GM23338 (cell line): ENCODE measurements around the gene GTSF1L. TPM values are rescaled to one million over a fixed set of nuclear protein-coding genes. Genes with fewer than 3 reads are reported as not detected.

Source experiments
- ATAC-seq: fragments of 200-7000 bp; cut with Tn5 transposase; 3 replicates; pipeline ENCODE4 v1.9.1; 2020
- DNase-seq: peaks from one replicate; pipeline ENCODE4 v3.0.0-alpha.2; 2015; ENCODE audit warnings: low spot score
- H2AFZ ChIP-seq: fragments of 200-600 bp; sonication (generic); 2 replicates; pipeline ENCODE4 v1.8.0; 2016; ENCODE audit warnings: antibody characterized with exemption, mild to moderate bottlenecking, moderate library complexity
- H3F3A ChIP-seq: fragments of 200-600 bp; sonication (generic); replicated peaks from 2 replicates; pipeline ENCODE4 v1.8.0; 2017; ENCODE audit warnings: antibody characterized with exemption, mixed run types, low read depth
- H3K27ac ChIP-seq: fragments of 200-600 bp; sonication (generic); 2 replicates; pipeline ENCODE4 v1.6.1; 2016; ENCODE audit warnings: low read depth
- H3K27me3 ChIP-seq: fragments of 200-600 bp; sonication (generic); 2 replicates; pipeline ENCODE4 v1.8.0; 2016; ENCODE audit warnings: mild to moderate bottlenecking, mixed run types, moderate library complexity; ENCODE audit not compliant: insufficient read depth
- H3K36me3 ChIP-seq: fragments of 200-600 bp; sonication (generic); 2 replicates; pipeline ENCODE4 v1.8.0; 2016; ENCODE audit warnings: mild to moderate bottlenecking; ENCODE audit not compliant: insufficient read depth
- H3K4me1 ChIP-seq: fragments of 200-600 bp; sonication (generic); 2 replicates; pipeline ENCODE4 v1.8.0; 2016; ENCODE audit warnings: mild to moderate bottlenecking, moderate library complexity; ENCODE audit not compliant: insufficient read depth
- H3K4me2 ChIP-seq: fragments of 200-600 bp; sonication (generic); 2 replicates; pipeline ENCODE4 v1.7.1; 2017; ENCODE audit warnings: mixed run types
- H3K4me3 ChIP-seq: fragments of 200-600 bp; sonication (generic); 2 replicates; pipeline ENCODE4 v1.6.1; 2016; ENCODE audit warnings: mixed run types
- H3K79me2 ChIP-seq: fragments of 200-600 bp; sonication (generic); replicated peaks from 2 replicates; pipeline ENCODE4 v1.8.0; 2017; ENCODE audit warnings: mild to moderate bottlenecking; ENCODE audit not compliant: insufficient read depth
- H3K9me2 ChIP-seq: fragments of 200-600 bp; sonication (generic); 2 replicates; pipeline ENCODE4 v1.8.0; 2017; ENCODE audit not compliant: insufficient read depth
- H4K20me1 ChIP-seq: fragments of 200-600 bp; sonication (generic); replicated peaks from 2 replicates; pipeline ENCODE4 v1.8.0; 2017; ENCODE audit warnings: mild to moderate bottlenecking; ENCODE audit not compliant: insufficient read depth
- H3K27ac Mint-ChIP-seq: 2 replicates; pipeline ENCODE4 v1.8.0; 2020; ENCODE audit warnings: inconsistent platforms, mild to moderate bottlenecking, moderate library complexity, mixed read lengths
- H3K27me3 Mint-ChIP-seq: 3 replicates; pipeline ENCODE4 v1.8.0; 2022; ENCODE audit warnings: low read depth, mild to moderate bottlenecking, moderate library complexity, mixed read lengths, inconsistent platforms; ENCODE audit not compliant: insufficient read depth, poor library complexity
- H3K36me3 Mint-ChIP-seq: 3 replicates; pipeline ENCODE4 v1.8.0; 2021; ENCODE audit warnings: low read depth, mild to moderate bottlenecking, inconsistent platforms, moderate library complexity, mixed read lengths
- H3K4me1 Mint-ChIP-seq: 3 replicates; pipeline ENCODE4 v1.8.0; 2020; ENCODE audit warnings: mild to moderate bottlenecking, inconsistent platforms, mixed read lengths
- H3K4me3 Mint-ChIP-seq: 3 replicates; pipeline ENCODE4 v1.8.0; 2021; ENCODE audit warnings: moderate library complexity, mild to moderate bottlenecking, inconsistent platforms, mixed read lengths
- H3K9me3 Mint-ChIP-seq: 3 replicates; pipeline ENCODE4 v1.8.0; 2020; ENCODE audit warnings: moderate library complexity, mild to moderate bottlenecking, inconsistent platforms, mixed read lengths
- CREB1 ChIP-seq: fragments of 250-450 bp; sonication (Bioruptor Pico); IDR thresholded peaks from 2 replicates; pipeline ENCODE4 v1.5.0; 2020; ENCODE audit warnings: low read depth, mild to moderate bottlenecking, moderate library complexity
- EZH2phosphoT487 ChIP-seq: fragments of 200-600 bp; sonication (generic); IDR thresholded peaks from one replicate; pipeline ENCODE4 v1.8.1; 2018; ENCODE audit warnings: antibody characterized with exemption; ENCODE audit not compliant: unreplicated experiment
- JUNB ChIP-seq: IDR thresholded peaks from one replicate; pipeline ENCODE4 v1.6.1; 2016; ENCODE audit warnings: antibody characterized with exemption; ENCODE audit not compliant: unreplicated experiment
- NANOG ChIP-seq: IDR thresholded peaks from 2 replicates; pipeline ENCODE4 v1.6.1; 2016; ENCODE audit warnings: antibody characterized with exemption, borderline replicate concordance
- POLR2AphosphoS5 ChIP-seq: IDR thresholded peaks from 2 replicates; pipeline ENCODE4 v1.6.1; 2016; ENCODE audit warnings: antibody characterized with exemption, low read depth
- ZNF114 ChIP-seq: fragments of 250-450 bp; sonication (Bioruptor Pico); IDR thresholded peaks from 2 replicates; pipeline ENCODE4 v1.5.0; 2020; ENCODE audit warnings: mild to moderate bottlenecking, moderate library complexity
- polyA plus RNA-seq: library from polyadenylated mRNA; unstranded; fragments of >200 nt; fragmentation: Nextera tagmentation; extraction: Ambion mirVana; gene quantifications from 2 replicates; pipeline ENCODE4 v1.2.1, GENCODE V29; 2016
- total RNA-seq: library from RNA; depleted of rRNA; stranded (reverse); fragments of >200 nt; shearing (Covaris generic); gene quantifications from 2 replicates; pipeline ENCODE4 v1.2.3, GENCODE V29; 2014
- TF ChIP-seq, protein P1 (sequence below): fragments of 250-450 bp; sonication (Bioruptor Pico); IDR thresholded peaks from 2 replicates; pipeline ENCODE4 v1.5.0; 2020; ENCODE audit warnings: mild to moderate bottlenecking, moderate library complexity
- TF ChIP-seq, protein P2 (sequence below), 2 experiments: fragments of 200-600 bp in 1 of 2; sonication (generic) in 1 of 2; conservative IDR thresholded peaks; 2 replicates each; pipeline versions ENCODE4 v1.5.1 to v1.6.1; 2016 to 2017; ENCODE audit warnings: antibody characterized with exemption in 2 of 2, low read depth in 2 of 2, mild to moderate bottlenecking in 2 of 2, moderate library complexity in 1 of 2

The GTSF1L gene
- total and polyA plus RNA-seq, 2 experiments from 2014 or later, result not detected

DNA sequence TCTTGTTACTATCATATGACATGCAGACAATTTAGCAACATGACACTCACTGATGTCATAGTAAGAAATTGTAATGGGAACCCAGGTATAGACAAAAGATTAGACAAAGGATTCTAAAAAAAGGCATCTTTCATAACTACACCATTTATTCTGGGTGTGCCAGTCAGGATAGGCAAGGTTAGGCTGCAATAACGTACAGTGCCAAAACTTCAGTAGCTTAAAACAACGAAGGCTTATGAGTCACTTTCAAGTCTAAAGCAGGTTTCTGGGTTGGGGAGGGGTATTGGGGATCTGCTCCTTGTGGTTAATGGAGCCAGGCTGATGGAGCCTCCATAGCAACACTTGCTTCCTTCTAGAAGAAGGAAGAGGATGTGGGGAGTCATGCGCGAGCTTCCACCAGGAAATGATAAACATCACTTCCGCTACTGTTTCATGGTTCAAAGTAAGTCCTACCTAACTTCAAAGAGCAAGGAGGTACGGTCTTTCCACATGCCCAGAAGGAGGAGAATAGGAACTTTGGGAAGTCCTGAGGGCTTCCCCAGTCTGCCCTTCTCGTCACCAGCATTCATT is 2.0 kb upstream of the GTSF1L start (continued):
- TF ChIP-seq, protein P1, sequence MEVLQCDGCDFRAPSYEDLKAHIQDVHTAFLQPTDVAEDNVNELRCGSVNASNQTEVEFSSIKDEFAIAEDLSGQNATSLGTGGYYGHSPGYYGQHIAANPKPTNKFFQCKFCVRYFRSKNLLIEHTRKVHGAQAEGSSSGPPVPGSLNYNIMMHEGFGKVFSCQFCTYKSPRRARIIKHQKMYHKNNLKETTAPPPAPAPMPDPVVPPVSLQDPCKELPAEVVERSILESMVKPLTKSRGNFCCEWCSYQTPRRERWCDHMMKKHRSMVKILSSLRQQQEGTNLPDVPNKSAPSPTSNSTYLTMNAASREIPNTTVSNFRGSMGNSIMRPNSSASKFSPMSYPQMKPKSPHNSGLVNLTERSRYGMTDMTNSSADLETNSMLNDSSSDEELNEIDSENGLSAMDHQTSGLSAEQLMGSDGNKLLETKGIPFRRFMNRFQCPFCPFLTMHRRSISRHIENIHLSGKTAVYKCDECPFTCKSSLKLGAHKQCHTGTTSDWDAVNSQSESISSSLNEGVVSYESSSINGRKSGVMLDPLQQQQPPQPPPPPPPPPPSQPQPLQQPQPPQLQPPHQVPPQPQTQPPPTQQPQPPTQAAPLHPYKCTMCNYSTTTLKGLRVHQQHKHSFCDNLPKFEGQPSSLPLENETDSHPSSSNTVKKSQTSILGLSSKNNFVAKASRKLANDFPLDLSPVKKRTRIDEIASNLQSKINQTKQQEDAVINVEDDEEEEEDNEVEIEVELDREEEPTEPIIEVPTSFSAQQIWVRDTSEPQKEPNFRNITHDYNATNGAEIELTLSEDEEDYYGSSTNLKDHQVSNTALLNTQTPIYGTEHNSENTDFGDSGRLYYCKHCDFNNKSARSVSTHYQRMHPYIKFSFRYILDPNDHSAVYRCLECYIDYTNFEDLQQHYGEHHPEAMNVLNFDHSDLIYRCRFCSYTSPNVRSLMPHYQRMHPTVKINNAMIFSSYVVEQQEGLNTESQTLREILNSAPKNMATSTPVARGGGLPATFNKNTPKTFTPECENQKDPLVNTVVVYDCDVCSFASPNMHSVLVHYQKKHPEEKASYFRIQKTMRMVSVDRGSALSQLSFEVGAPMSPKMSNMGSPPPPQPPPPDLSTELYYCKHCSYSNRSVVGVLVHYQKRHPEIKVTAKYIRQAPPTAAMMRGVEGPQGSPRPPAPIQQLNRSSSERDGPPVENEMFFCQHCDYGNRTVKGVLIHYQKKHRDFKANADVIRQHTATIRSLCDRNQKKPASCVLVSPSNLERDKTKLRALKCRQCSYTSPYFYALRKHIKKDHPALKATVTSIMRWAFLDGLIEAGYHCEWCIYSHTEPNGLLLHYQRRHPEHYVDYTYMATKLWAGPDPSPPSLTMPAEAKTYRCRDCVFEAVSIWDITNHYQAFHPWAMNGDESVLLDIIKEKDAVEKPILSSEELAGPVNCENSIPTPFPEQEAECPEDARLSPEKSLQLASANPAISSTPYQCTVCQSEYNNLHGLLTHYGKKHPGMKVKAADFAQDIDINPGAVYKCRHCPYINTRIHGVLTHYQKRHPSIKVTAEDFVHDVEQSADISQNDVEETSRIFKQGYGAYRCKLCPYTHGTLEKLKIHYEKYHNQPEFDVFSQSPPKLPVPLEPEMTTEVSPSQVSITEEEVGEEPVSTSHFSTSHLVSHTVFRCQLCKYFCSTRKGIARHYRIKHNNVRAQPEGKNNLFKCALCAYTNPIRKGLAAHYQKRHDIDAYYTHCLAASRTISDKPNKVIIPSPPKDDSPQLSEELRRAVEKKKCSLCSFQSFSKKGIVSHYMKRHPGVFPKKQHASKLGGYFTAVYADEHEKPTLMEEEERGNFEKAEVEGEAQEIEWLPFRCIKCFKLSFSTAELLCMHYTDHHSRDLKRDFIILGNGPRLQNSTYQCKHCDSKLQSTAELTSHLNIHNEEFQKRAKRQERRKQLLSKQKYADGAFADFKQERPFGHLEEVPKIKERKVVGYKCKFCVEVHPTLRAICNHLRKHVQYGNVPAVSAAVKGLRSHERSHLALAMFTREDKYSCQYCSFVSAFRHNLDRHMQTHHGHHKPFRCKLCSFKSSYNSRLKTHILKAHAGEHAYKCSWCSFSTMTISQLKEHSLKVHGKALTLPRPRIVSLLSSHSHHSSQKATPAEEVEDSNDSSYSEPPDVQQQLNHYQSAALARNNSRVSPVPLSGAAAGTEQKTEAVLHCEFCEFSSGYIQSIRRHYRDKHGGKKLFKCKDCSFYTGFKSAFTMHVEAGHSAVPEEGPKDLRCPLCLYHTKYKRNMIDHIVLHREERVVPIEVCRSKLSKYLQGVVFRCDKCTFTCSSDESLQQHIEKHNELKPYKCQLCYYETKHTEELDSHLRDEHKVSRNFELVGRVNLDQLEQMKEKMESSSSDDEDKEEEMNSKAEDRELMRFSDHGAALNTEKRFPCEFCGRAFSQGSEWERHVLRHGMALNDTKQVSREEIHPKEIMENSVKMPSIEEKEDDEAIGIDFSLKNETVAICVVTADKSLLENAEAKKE (CRISPR knock-in tag), result no peak
- no peak for TF ChIP-seq JUNB
- TF ChIP-seq POLR2AphosphoS5, result no peak
- no peak for TF ChIP-seq CREB1 (CRISPR knock-in tag)
- no peak for TF ChIP-seq NANOG
- TF ChIP-seq, protein P2, sequence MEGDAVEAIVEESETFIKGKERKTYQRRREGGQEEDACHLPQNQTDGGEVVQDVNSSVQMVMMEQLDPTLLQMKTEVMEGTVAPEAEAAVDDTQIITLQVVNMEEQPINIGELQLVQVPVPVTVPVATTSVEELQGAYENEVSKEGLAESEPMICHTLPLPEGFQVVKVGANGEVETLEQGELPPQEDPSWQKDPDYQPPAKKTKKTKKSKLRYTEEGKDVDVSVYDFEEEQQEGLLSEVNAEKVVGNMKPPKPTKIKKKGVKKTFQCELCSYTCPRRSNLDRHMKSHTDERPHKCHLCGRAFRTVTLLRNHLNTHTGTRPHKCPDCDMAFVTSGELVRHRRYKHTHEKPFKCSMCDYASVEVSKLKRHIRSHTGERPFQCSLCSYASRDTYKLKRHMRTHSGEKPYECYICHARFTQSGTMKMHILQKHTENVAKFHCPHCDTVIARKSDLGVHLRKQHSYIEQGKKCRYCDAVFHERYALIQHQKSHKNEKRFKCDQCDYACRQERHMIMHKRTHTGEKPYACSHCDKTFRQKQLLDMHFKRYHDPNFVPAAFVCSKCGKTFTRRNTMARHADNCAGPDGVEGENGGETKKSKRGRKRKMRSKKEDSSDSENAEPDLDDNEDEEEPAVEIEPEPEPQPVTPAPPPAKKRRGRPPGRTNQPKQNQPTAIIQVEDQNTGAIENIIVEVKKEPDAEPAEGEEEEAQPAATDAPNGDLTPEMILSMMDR (conservative IDR thresholded peaks at IDR 0.05; ENCODE audit: low read depth in 2 of 2), result no peak

DNA sequence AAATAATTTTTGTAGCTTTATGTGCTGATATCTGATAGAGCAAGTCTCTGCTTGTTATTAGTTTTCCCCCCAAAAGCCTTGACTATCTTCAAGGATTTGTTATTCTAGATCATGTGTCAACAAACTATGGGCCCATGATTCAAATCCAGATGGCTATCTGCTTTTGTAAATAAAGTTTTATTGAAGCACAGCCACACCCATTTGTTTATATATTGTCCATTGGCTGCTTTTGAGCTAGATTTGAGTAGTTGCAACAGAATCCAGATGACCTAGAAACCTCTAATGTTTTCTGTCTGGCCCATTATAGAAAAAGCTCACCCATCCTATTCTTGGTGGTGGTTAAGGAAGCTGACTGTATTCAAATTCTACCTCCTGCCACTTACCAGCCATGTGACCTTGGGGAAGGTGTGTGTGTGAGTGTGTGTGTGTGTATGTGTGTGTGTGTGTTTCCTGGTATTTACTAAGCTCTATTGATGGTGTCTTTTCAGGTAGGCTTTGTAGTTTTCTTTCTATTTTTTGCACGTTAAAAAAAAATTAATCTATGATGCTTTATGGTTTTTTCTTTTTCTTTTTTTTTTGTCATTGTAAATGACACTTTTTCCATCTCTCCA is 1.3 kb upstream of the GTSF1L start:
- no peak overlapping the region for H3K27ac Mint-ChIP-seq
- DNase-seq, result no peak
- no peaks in the 10 kb centered on the region for H3K36me3 Mint-ChIP-seq
- TF ChIP-seq, protein P2 (conservative IDR thresholded peaks at IDR 0.05; ENCODE audit: low read depth in 2 of 2), result no peak
- no peak for TF ChIP-seq EZH2phosphoT487
- TF ChIP-seq ZNF114 (CRISPR knock-in tag), result no peak

More for the DNA sequence above, 1.3 kb upstream of the GTSF1L start:
- Mint-ChIP-seq H3K4me1 (0 out of 3 replicates have a peak, but pooled peaks cover 4% of the 10 kb centered on the region), H3K9me3 (no peaks in the 10 kb centered on the region), H3K4me3 (no peak overlapping the region), H3K27me3 (peaks cover 3% of the 10 kb centered on the region)
- H3F3A ChIP-seq, result no peaks in the 10 kb centered on the region
- H3K27ac ChIP-seq, result no peak overlapping the region
- H3K4me2 ChIP-seq, result no peak overlapping the region
- ATAC-seq, result no peak
- H3K36me3 ChIP-seq, result no peaks in the 10 kb centered on the region
- no peaks in the 10 kb centered on the region for H3K27me3 ChIP-seq
- no peak overlapping the region for H3K4me3 ChIP-seq
- H3K9me2 ChIP-seq, result no peaks in the 10 kb centered on the region
- no peaks in the 10 kb centered on the region for H3K4me1 ChIP-seq
- H3K79me2 ChIP-seq, result no peaks in the 10 kb centered on the region
- no peak overlapping the region for H2AFZ ChIP-seq
- H4K20me1 ChIP-seq, result no peaks in the 10 kb centered on the region
